Daoy (cell line): ENCODE results near the gene LINS1. TPM values are rescaled to one million over a fixed set of nuclear protein-coding genes. Genes with fewer than 3 reads are reported as not detected.

ENCODE experiments used
- DNase-seq: peaks from one replicate; pipeline ENCODE4 v3.0.0-alpha.2; 2015; ENCODE audit warnings: low read depth
- total RNA-seq: library from RNA; depleted of rRNA; stranded (reverse); fragments of >200 nt; shearing (Covaris generic); gene quantifications from 2 replicates; pipeline ENCODE4 v1.2.3, GENCODE V29; 2014

Gene LINS1
- total RNA-seq, 1 experiment from 2014 or later: 12.3 TPM

GRCh38 chr15:100559330-100559729 is 42.7 kb downstream of the LINS1 start:
- DNase-seq: no peak

GRCh38 chr15:100558771-100559254 is 43.2 kb downstream of the LINS1 start:
- DNase-seq: no peak

- DNase-seq: no peak
These were observed 48.5 kb downstream of the LINS1 start for GRCh38 chr15:100553468-100553867.

GRCh38 chr15:100547961-100548360 is 54.0 kb downstream of the LINS1 start:
- no peak for DNase-seq

GRCh38 chr15:100544946-100545345 is 57.0 kb downstream of the LINS1 start:
- DNase-seq: no peak

GRCh38 chr15:100544338-100544841 is 57.6 kb downstream of the LINS1 start:
- no peak for DNase-seq

GRCh38 chr15:100542290-100542689 is 59.7 kb downstream of the LINS1 start:
- DNase-seq: no peak

GRCh38 chr15:100537331-100537730 is 64.7 kb downstream of the LINS1 start:
- DNase-seq: no peak

GRCh38 chr15:100536733-100537132 is 65.3 kb downstream of the LINS1 start:
- no peak for DNase-seq

- no peak for DNase-seq
These were observed 68.1 kb downstream of the LINS1 start for GRCh38 chr15:100533886-100534285.

GRCh38 chr15:100531823-100532327 is 70.1 kb downstream of the LINS1 start:
- no peak for DNase-seq

GRCh38 chr15:100531204-100531603 is 70.8 kb downstream of the LINS1 start:
- no peak for DNase-seq

GRCh38 chr15:100529556-100529955 is 72.4 kb downstream of the LINS1 start:
- DNase-seq: no peak

- no peak for DNase-seq
These were observed 73.1 kb downstream of the LINS1 start, which contains the start of gene CERS3 for GRCh38 chr15:100528833-100529428. CERS3 (minus strand) TSS chr15:100528950; CDS start chr15:100501849, 27,101 bp downstream.

GRCh38 chr15:100526027-100526481 is 75.9 kb downstream of the LINS1 start:
- DNase-seq: no peak

- DNase-seq: no peak
These were observed 76.5 kb downstream of the LINS1 start for GRCh38 chr15:100525436-100525835.

- DNase-seq: no peak
These were observed 77.7 kb downstream of the LINS1 start for GRCh38 chr15:100524326-100524725.

GRCh38 chr15:100521907-100522306 is 80.1 kb downstream of the LINS1 start:
- DNase-seq: no peak

- no peak for DNase-seq
These were observed 81.7 kb downstream of the LINS1 start for GRCh38 chr15:100520132-100520921.

GRCh38 chr15:100517846-100518245 is 84.1 kb downstream of the LINS1 start:
- no peak for DNase-seq
